Measurements from ENCODE around the gene KRTAP20-1.

Gene KRTAP20-1

GRCh38 chr21:30616125-30616524 lies at the start of gene KRTAP20-1:
Gene KRTAP20-1 (plus strand): TSS chr21:30616425. CDS start chr21:30616455, 30 bp downstream.
- DNase-seq (ENCODE audit: low read depth, low spot score): no peak

- DNase-seq (ENCODE audit: low read depth, low spot score): no peak
Measured at GRCh38 chr21:30567617-30568016, 48.6 kb upstream of the KRTAP20-1 start.

DNA sequence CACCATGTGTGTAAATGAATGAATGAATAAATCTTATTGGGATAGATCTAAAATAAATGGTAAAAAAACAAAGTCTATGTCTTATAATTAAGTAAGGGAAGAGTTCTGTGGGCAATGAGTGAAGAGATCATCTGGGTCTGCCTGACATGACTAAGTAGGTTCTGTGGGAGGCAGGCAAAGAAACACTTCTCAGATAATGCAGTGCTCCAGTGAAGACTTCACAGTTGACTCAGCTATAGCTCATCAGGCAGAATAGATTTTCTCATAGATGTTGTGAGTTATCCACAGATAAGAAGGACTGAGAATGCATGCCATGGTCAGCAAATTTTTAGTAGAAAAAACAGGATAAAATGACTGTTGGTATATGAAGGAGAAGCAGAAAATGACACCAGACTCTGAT lies 38.5 kb upstream of the KRTAP20-1 start:
- DNase-seq (ENCODE audit: low read depth, low spot score): no peak

GRCh38 chr21:30579346-30579745 lies 36.9 kb upstream of the KRTAP20-1 start:
- DNase-seq (ENCODE audit: low read depth, low spot score): no peak

DNA sequence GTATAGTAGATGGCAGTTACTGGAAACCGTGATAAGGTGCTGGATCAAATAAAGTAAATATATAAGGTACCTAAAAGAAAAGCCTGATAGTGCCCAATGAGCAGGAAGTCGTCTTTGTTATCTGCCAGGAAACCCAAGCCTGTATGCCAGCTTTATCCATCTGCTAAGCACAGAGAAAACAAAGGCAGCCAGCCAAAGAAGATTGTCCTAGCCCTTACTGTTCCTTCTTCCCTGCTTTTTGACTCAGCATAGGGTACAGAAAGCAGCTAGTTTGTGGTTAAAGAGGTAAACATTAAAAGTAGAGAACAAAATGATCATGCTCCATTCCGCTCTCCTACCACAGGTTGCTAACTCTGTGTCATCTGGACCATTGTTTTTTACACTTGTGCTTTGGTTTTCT lies 36.1 kb upstream of the KRTAP20-1 start:
- no peak for DNase-seq (ENCODE audit: low read depth, low spot score)

- no peak for DNase-seq (ENCODE audit: low read depth, low spot score)
Measured at GRCh38 chr21:30582870-30583269, 33.4 kb upstream of the KRTAP20-1 start.

GRCh38 chr21:30590297-30590696 lies 25.9 kb upstream of the KRTAP20-1 start, which contains the start of gene KRTAP22-2:
Gene KRTAP22-2 (minus strand): TSS chr21:30590397.
- DNase-seq (ENCODE audit: low read depth, low spot score): no peak

DNA sequence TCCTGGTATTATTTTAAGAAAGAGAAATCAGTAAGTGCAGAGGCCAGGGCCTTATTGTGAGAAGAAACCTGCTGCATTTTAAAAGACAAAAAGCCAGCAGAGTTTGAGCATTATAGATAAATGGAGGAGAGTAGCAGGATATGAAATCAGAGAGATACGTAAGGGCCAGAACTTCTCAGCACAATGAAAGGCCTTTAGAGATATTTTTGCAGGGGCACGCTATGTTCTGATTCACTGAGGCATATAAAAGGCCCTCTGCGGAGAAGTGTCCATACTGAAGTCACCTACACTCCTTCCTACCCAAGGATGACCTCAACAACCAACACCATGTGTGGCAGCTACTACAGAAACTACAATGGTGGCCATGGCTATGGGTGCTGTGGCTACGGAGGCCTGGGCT lies 24.1 kb upstream of the KRTAP20-1 start, which contains the start of gene KRTAP6-3:
Gene KRTAP6-3 (plus strand): TSS at position 301 of the 400 bp plus-strand sequence. CDS start 6 bp downstream, at position 307.
- DNase-seq (ENCODE audit: low read depth, low spot score): no peak

- DNase-seq (ENCODE audit: low read depth, low spot score): no peak
Measured at GRCh38 chr21:30598802-30599201, 17.4 kb upstream of the KRTAP20-1 start, which contains the start of gene KRTAP6-2. Gene KRTAP6-2 (minus strand): TSS chr21:30598902. CDS start chr21:30598874, 28 bp downstream.

DNA sequence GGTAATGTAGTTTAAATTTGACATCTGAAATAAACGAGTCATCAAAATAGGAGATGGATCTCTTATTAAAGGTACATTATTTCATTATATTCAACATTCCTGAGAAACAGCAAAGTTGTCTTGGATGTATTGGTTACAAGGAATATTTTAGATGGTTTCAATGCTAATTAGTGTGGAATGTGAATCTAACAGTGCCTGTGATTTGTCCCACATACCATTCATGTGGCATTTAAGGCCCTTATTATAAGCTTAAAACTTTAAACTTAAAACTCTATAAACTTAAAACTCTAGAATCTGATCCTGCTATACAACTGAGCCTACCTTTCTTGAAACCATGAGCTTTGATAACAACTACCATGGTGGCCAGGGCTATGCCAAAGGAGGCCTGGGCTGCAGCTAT lies 15.4 kb upstream of the KRTAP20-1 start, which contains the start of gene KRTAP22-1:
Gene KRTAP22-1 (plus strand): TSS at position 301 of the 400 bp plus-strand sequence.
- no peak for DNase-seq (ENCODE audit: low read depth, low spot score)

- no peak for DNase-seq (ENCODE audit: low read depth, low spot score)
Measured at GRCh38 chr21:30605968-30606367, 10.3 kb upstream of the KRTAP20-1 start.

DNA sequence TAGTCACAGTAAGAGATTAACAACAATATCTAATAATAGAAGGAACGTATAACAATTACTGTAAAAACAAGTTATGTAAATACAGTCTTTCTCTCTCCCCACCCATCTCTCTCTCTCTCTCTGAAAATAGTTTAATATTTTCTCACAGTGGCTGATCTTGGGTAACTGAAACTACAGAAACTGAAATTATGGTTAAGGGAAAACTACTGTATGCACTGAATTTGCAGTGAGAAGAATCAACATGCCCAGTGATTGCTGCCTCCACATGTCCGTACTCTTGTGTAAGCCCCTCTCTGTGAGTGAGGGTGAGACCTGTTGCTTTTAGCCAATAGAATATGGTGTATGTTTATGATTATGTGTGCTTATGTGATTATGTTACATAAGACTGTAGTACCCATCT lies 4.1 kb upstream of the KRTAP20-1 start:
- DNase-seq (ENCODE audit: low read depth, low spot score): no peak

DNA sequence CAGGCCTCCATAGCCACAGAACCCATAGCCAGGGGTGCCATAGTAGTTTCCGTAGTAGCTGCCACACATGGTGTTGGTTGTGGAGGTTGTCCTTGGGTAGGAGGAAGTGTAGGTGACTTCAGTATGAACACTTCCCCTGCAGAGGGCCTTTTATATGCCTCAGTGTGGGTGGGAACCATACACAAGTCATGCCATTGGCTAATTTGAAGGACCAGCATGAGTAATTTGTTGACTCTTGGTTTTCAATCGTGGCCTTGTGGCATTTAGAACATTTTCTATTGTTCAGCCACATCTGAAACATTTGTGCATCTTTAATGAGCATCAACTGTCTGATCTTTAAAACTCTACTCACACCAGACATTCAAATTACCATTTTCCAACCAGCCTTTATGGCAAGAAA lies 2.4 kb upstream of the KRTAP20-1 start, which contains the start of gene KRTAP6-1:
Gene KRTAP6-1 (minus strand): TSS at position 95 of the 400 bp plus-strand sequence. CDS start 26 bp downstream, at position 69.
- no peak for DNase-seq (ENCODE audit: low read depth, low spot score)

GRCh38 chr21:30615199-30615598 lies 1.0 kb upstream of the KRTAP20-1 start:
- no peak for DNase-seq (ENCODE audit: low read depth, low spot score)

DNA sequence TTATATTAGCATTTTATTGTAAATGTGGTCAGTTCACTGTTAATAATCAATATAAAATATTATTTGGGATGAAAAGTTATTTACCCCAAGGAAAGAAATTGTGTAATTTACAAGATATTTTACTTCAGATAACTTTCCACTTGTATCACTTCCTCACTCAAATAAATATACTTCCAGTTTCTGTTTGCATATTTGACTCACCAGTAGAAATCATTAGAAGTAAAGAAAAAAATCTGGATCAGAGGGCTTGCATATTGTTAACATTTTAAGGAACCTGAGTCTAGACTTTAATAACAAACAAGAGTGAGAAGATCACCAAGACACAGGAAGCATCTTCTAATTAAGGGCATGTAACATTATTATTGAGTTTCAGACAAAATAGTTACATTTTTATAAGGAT lies 3.9 kb downstream of the KRTAP20-1 start:
- no peak for DNase-seq (ENCODE audit: low read depth, low spot score)

DNA sequence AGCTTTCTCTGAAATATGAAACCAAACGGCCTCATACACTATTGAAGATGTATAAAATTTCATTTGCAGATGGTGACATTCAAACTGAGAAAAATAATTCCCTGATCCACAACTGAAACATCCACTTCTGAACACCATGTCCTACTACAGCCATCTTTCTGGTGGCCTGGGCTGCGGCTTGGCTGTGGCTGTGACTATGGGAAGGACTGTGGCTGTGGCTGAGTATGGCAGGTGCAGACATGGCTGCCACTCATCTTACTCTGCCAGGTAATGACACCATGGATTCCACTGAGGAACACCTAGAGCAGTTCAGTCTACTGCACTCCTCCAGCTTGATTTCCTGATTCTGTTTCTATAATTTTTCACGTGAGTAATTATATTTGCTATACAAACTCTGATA lies 4.3 kb downstream of the KRTAP20-1 start, which contains the start of gene KRTAP20-4:
Gene KRTAP20-4 (plus strand): TSS at position 106 of the 400 bp plus-strand sequence.
- DNase-seq (ENCODE audit: low read depth, low spot score): no peak

DNA sequence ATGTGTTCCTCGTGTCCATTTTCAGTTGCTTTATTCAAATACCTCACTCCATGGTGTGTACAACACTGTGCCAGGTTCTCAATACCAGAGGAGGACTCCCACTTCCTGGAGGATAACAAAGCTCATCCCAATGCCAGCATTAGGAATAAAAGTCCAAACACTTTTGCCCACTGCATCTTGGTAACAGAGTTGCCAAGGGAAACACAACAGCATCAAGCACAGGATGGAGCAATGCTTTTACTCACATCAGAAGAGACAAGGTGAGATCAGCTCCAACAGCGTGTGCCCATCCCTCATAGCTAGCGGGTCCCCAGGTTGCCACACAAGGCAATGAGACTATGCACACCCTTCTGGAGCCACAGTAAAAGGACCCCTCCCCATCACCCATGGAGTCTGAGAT lies 7.1 kb downstream of the KRTAP20-1 start:
- DNase-seq (ENCODE audit: low read depth, low spot score): no peak

DNA sequence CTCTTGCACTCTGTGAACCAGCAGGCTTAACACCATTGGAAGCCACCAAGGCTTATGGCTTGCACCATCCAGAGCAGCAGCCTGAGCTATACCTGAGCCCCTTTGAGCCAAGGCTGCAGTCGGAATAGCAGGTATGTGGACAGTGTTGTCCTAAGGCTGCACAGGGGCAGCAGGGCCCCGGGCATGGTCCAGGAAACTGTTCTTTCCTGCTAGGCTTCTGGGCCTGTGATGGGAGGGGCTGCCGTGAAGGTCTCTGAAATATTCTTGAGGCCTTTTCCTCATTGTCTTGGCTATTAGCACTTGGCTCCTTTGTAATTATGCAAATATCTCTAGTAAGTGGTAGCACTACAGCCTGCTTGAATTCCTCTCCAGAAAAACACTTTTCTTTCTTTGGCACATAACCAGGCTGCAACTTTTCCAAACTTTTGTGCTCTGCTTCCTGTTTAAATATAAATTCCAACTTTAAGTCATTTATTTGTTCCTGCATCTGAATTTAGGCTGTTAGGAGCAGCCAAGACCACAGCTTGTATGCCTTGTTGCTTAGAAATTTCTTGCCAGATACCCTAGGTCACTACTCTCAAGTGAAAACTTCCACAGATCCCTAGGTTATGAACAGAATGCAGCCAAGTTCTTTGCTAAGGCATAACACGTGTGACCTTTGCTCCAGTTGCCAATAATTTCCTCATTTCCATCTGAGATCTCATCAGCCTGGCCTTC lies 9.4 kb downstream of the KRTAP20-1 start:
- no peak for DNase-seq (ENCODE audit: low read depth, low spot score)

DNA sequence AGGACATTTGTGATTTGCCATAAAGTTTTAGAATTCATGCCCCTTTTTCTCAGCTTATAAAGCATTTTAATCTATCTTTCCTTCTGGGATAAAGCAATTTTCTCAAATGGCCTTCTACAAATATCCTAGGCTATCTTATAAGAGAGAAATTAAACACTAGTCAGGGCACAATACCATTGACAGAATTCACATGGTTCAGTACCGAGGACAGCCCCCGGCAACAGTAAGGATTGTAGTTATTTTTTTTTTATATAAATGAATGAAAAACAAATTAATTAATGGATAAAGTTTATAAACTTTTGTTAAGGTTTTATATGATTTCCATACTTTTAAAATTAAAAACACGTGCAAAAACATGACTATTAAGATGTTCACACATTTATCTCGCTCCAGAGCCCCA lies 11.9 kb downstream of the KRTAP20-1 start:
- no peak for DNase-seq (ENCODE audit: low read depth, low spot score)

DNA sequence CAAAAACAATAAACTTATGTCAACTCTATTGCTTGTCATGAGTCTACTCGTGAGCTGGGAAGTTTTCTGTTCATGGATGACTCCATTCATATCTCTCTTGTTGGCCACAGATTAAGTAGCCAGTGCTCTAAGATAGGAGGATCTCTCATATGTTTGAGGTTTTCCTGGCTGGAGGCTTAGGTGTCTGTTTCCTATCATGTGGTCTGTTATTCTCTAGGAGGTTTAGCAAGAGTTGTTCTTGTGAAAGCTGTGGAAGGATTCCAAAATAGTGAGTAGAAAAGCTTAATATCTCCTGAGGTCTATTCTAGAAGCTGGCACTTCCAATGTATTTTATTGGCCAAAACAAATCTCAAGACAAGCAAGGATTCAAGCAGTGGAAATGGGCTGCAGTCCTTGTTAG lies 13.0 kb downstream of the KRTAP20-1 start:
- DNase-seq (ENCODE audit: low read depth, low spot score): no peak

DNA sequence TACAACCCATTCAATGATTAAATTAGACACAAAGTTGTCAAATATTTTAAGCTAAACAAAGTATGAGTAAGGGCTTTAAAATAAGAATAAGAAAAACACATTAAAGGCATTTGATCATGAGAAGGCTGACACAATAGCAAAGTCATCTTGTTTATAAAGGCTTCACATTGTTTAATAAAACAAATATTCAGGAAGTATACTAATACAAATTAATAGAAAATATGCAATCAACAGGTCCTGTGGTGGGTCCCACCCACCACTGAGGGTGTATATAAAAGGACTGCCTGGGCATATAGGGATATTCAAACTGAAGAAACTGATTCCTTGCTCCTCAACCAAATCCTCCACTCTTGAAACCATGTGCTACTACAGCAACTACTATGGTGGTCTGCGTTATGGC lies 18.7 kb downstream of the KRTAP20-1 start, which contains the start of gene KRTAP20-2:
Gene KRTAP20-2 (plus strand): TSS at position 301 of the 400 bp plus-strand sequence. CDS start 58 bp downstream, at position 359.
- DNase-seq (ENCODE audit: low read depth, low spot score): no peak

DNA sequence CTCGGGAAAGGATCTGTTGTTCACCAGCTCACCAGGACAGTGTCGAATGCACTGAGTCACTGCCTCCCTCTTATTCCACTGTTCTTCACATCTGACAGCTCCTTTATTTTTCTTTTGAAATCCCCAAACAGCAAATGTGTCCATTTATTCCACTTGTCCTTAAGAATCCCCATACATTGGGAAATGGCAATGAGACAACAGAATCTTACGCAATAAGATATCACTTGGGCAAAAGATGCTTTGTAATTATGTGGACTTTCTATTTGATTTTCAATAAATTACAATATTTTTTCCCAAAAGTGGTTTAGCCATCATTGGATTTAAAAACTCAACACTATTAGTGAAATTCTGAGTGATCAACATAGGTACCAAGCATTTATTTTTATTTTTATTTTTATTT lies 22.5 kb downstream of the KRTAP20-1 start:
- DNase-seq (ENCODE audit: low read depth, low spot score): no peak

DNA sequence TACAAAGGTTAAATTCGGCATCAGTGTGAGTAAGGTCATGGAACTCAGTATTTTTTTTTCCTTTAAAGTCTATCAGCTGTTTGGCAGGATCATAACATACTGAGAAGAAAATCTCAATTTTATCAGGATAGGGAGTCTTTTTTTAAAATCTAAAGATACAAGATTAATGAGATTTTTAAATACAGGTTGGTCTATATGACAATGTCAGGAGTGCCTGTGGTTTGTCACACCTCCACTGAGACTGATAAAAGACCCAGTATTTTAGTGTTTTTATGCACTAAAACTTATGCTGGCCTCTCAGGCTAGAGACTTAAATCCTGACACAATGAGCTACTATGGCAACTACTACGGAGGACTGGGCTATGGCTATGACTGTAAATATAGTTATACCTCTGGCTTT lies 26.3 kb downstream of the KRTAP20-1 start, which contains the start of gene KRTAP20-3:
Gene KRTAP20-3 (plus strand): TSS at position 301 of the 400 bp plus-strand sequence.
- DNase-seq (ENCODE audit: low read depth, low spot score): no peak

All from iPS DF 19.7 (cell line).